ENCODE data around the gene GCNT4. TPM values are rescaled to one million over a fixed set of nuclear protein-coding genes. Genes with fewer than 3 reads are reported as not detected.

The GCNT4 gene
- polyA plus RNA-seq, 3 donors, result 0.01 TPM; not detected in 2

DNA sequence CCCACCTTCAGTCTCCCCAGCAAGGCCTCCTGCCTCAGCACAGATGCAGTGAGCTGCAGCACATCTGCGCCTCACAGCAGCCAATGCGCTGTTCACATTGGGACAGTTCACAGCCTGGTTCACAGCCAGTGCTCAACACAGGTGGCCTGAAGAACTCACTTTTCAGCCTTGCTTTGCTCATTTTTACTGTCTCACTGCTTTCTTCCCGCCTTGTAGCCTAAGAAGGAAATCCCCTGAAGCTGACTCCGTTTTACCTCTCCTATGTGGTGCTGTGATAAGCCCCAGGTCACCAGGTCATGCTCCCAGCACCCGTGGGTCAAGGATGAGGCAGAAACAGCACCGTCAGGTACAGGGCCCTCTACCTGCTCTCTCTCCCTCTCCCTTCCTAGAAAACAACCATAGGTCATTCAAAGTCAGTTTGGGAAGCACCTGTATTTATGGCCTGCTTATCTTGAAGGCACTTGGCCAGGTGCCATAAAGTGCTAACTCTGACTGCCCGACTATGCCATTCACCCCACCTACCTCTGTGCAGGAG is 1.1 kb downstream of the GCNT4 start:
- intact Hi-C loops (cut with micrococcal nuclease), result no loop called here
- Histone ChIP-seq H3K4me3 (replicated peaks in 1 of 3; ENCODE audit: low read depth in 2 of 3, low read length in 3 of 3) (no peak overlapping the region), H4K20me1 (ENCODE audit: insufficient read depth, low read length) (no peaks in the 10 kb centered on the region), H3K36me3 (replicated peaks in 1 of 2; ENCODE audit: control insufficient read depth in 1 of 2, insufficient read depth in 2 of 2, low read length in 2 of 2) (no peaks in the 10 kb centered on the region), H3K9me3 (replicated peaks in 1 of 2; ENCODE audit: control insufficient read depth in 1 of 2, insufficient read depth in 1 of 2, low read length in 2 of 2) (peaks cover 0 to 5% of the 10 kb centered on the region in 2 donors), H3K27ac (ENCODE audit: low read depth in 1 of 2, low read length in 2 of 2) (no peak overlapping the region), H2AFZ (ENCODE audit: insufficient read depth, low read depth, low read length, poor library complexity, severe bottlenecking) (no peak overlapping the region), H3K4me1 (ENCODE audit: control insufficient read depth in 1 of 2, insufficient read depth in 2 of 2, low read length in 2 of 2) (peaks cover 13 to 16% of the 10 kb centered on the region in 2 donors), H3K27me3 (ENCODE audit: control insufficient read depth in 2 of 2, insufficient read depth in 2 of 2, low read length in 2 of 2) (peaks cover 36 to 54% of the 10 kb centered on the region in 2 donors), H3K9ac (ENCODE audit: insufficient read depth, low read length, poor library complexity, severe bottlenecking) (no peak overlapping the region), H3K4me2 (replicated peaks; ENCODE audit: extremely low read depth, low read length, poor library complexity, severe bottlenecking) (no peak overlapping the region), H3K79me2 (ENCODE audit: insufficient read depth, low read length) (no peaks in the 10 kb centered on the region)
- Mint-ChIP-seq H3K27me3 (ENCODE audit: low read depth in 3 of 3) (peaks cover 45 to 64% (median 48%) of the 10 kb centered on the region in 3 donors), H3K4me1 (peaks cover 19% of the 10 kb centered on the region), H3K27ac (peak overlapping the region in 1 of 7 donors; percentile 24), H3K4me3 (peak overlapping the region in 1 of 2 donors; percentile 98), H3K9me3 (peaks cover 0 to 8% (median 5%) of the 10 kb centered on the region in 7 donors), H3K36me3 (peaks cover 7 to 10% of the 10 kb centered on the region in 2 donors)
- TF ChIP-seq, protein P1, sequence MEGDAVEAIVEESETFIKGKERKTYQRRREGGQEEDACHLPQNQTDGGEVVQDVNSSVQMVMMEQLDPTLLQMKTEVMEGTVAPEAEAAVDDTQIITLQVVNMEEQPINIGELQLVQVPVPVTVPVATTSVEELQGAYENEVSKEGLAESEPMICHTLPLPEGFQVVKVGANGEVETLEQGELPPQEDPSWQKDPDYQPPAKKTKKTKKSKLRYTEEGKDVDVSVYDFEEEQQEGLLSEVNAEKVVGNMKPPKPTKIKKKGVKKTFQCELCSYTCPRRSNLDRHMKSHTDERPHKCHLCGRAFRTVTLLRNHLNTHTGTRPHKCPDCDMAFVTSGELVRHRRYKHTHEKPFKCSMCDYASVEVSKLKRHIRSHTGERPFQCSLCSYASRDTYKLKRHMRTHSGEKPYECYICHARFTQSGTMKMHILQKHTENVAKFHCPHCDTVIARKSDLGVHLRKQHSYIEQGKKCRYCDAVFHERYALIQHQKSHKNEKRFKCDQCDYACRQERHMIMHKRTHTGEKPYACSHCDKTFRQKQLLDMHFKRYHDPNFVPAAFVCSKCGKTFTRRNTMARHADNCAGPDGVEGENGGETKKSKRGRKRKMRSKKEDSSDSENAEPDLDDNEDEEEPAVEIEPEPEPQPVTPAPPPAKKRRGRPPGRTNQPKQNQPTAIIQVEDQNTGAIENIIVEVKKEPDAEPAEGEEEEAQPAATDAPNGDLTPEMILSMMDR (IDR thresholded peaks at IDR 0.05), result no peak
- WGBS (ENCODE audit: insufficient coverage), result 70% methylated on average over 6 of the region's 7 CpGs
- no peak for DNase-seq

- Histone ChIP-seq H3K27ac (ENCODE audit: low read depth in 1 of 2, low read length in 2 of 2) (no peak overlapping the region), H3K79me2 (ENCODE audit: insufficient read depth, low read length) (no peaks in the 10 kb centered on the region), H3K4me2 (replicated peaks; ENCODE audit: extremely low read depth, low read length, poor library complexity, severe bottlenecking) (no peak overlapping the region), H3K36me3 (replicated peaks in 1 of 2; ENCODE audit: control insufficient read depth in 1 of 2, insufficient read depth in 2 of 2, low read length in 2 of 2) (no peaks in the 10 kb centered on the region), H3K4me3 (replicated peaks in 1 of 3; ENCODE audit: low read depth in 2 of 3, low read length in 3 of 3) (no peak overlapping the region), H3K4me1 (ENCODE audit: control insufficient read depth in 1 of 2, insufficient read depth in 2 of 2, low read length in 2 of 2) (peaks cover 13 to 16% of the 10 kb centered on the region in 2 donors), H4K20me1 (ENCODE audit: insufficient read depth, low read length) (no peaks in the 10 kb centered on the region), H2AFZ (ENCODE audit: insufficient read depth, low read depth, low read length, poor library complexity, severe bottlenecking) (no peak overlapping the region), H3K27me3 (ENCODE audit: control insufficient read depth in 2 of 2, insufficient read depth in 2 of 2, low read length in 2 of 2) (peaks cover 31 to 45% of the 10 kb centered on the region in 2 donors), H3K9ac (ENCODE audit: insufficient read depth, low read length, poor library complexity, severe bottlenecking) (no peak overlapping the region), H3K9me3 (replicated peaks in 1 of 2; ENCODE audit: control insufficient read depth in 1 of 2, insufficient read depth in 1 of 2, low read length in 2 of 2) (peaks cover 0 to 5% of the 10 kb centered on the region in 2 donors)
- Mint-ChIP-seq H3K27me3 (ENCODE audit: low read depth in 3 of 3) (peaks cover 45 to 55% (median 45%) of the 10 kb centered on the region in 3 donors), H3K27ac (peak overlapping the region in 1 of 7 donors; percentile 66), H3K9me3 (peaks cover 0 to 8% (median 5%) of the 10 kb centered on the region in 7 donors), H3K4me1 (peaks cover 19% of the 10 kb centered on the region), H3K36me3 (peaks cover 7 to 10% of the 10 kb centered on the region in 2 donors), H3K4me3 (peak overlapping the region in 1 of 2 donors; percentile 98)
- no peak for DNase-seq
- intact Hi-C loops (cut with micrococcal nuclease), result no loop called here
- 91% methylated on average over 11 of the region's 11 CpGs for WGBS (ENCODE audit: insufficient coverage)
- TF ChIP-seq, protein P1 (IDR thresholded peaks at IDR 0.05), result no peak
Observed at GRCh38 chr5:75050415-75050814, 1.9 kb downstream of the GCNT4 start.

All from CD14-positive monocyte (primary cell).